ENCODE data around the gene STIM2. TPM values are rescaled to one million over a fixed set of nuclear protein-coding genes. Genes with fewer than 3 reads are reported as not detected.

Gene STIM2
- total RNA-seq, 1 experiment from 2014 or later = 59.0 TPM

DNA sequence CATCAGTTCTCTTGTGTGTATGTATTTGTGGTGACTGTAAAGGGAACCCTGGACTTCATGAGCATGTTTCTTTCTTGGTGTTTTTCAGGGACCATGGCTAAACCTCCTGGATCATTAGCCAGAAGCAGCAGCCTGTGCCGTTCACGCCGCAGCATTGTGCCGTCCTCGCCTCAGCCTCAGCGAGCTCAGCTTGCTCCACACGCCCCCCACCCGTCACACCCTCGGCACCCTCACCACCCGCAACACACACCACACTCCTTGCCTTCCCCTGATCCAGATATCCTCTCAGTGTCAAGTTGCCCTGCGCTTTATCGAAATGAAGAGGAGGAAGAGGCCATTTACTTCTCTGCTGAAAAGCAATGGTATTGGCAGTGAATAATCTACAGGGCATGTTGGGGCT, 157.0 kb downstream of the STIM2 start:
- no TSS peak for BruUV-seq (replicated peaks)
- H3K36me3 ChIP-seq (ENCODE audit: insufficient read depth, low read length, poor library complexity, severe bottlenecking) = peaks cover 11% of the 10 kb centered on the region
- H3K9me3 ChIP-seq (ENCODE audit: low read depth, low read length, poor library complexity, severe bottlenecking) = no peaks in the 10 kb centered on the region
- no peaks in the 10 kb centered on the region for H3K27me3 ChIP-seq (replicated peaks; ENCODE audit: insufficient read depth, low read depth, low read length, poor library complexity)
- H3K27ac ChIP-seq (ENCODE audit: low read depth, low read length, poor library complexity, severe bottlenecking) = no peak overlapping the region
- no peak overlapping the region for H3K4me3 ChIP-seq (ENCODE audit: low read depth, low read length, poor library complexity, severe bottlenecking)
- TF ChIP-seq EZH2 (IDR thresholded peaks at IDR 0.05; ENCODE audit: borderline replicate concordance, low read depth, low read length, poor library complexity, severe bottlenecking) = no peak
- TF ChIP-seq, protein P1, sequence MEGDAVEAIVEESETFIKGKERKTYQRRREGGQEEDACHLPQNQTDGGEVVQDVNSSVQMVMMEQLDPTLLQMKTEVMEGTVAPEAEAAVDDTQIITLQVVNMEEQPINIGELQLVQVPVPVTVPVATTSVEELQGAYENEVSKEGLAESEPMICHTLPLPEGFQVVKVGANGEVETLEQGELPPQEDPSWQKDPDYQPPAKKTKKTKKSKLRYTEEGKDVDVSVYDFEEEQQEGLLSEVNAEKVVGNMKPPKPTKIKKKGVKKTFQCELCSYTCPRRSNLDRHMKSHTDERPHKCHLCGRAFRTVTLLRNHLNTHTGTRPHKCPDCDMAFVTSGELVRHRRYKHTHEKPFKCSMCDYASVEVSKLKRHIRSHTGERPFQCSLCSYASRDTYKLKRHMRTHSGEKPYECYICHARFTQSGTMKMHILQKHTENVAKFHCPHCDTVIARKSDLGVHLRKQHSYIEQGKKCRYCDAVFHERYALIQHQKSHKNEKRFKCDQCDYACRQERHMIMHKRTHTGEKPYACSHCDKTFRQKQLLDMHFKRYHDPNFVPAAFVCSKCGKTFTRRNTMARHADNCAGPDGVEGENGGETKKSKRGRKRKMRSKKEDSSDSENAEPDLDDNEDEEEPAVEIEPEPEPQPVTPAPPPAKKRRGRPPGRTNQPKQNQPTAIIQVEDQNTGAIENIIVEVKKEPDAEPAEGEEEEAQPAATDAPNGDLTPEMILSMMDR (conservative IDR thresholded peaks at IDR 0.05; ENCODE audit: low read depth, low read length) = no peak
- POLR2A ChIA-PET (ENCODE audit: low non-redundant PET) = no interaction called here
- DNase-seq (ENCODE audit: low spot score) = no peak
- intact Hi-C loops (cut with micrococcal nuclease; ENCODE audit: unreplicated experiment) = loop anchor here (10.0 kb wide), 1 partner anchor 693 kb away; the partner anchor contains the start of gene RBPJ
- no peaks in the 10 kb centered on the region for H3K4me1 ChIP-seq (ENCODE audit: insufficient read depth, low read length, poor library complexity, severe bottlenecking)
- CTCF ChIA-PET = no interaction called here

DNA sequence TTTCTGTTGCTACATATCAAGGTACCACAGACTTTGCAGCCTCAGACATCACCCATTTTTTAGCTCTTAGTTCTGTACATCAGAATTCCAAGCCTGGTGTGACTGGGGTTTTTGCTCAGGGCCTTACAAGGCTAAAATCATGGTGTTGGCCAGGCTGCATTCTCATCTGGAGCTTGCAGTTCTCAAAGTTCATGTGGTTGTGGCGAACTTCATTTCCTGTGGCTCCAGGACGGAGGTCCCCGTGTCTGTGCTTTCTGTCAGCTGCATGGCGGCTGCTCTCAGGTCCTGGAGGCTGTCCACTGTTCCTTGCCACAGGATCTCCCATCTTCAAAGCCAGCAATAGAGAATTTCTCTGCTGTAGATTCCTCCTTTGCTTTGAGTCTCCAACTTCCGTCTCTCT, 157.4 kb downstream of the STIM2 start:
- no TSS peak for BruUV-seq (replicated peaks)
- H3K27me3 ChIP-seq (replicated peaks; ENCODE audit: insufficient read depth, low read depth, low read length, poor library complexity) = no peaks in the 10 kb centered on the region
- no peak for DNase-seq (ENCODE audit: low spot score)
- peaks cover 3% of the 10 kb centered on the region for H3K4me1 ChIP-seq (ENCODE audit: insufficient read depth, low read length, poor library complexity, severe bottlenecking)
- TF ChIP-seq, protein P1 (conservative IDR thresholded peaks at IDR 0.05; ENCODE audit: low read depth, low read length) = no peak
- no peak for TF ChIP-seq EZH2 (IDR thresholded peaks at IDR 0.05; ENCODE audit: borderline replicate concordance, low read depth, low read length, poor library complexity, severe bottlenecking)
- intact Hi-C loops (cut with micrococcal nuclease; ENCODE audit: unreplicated experiment) = loop anchor here (10.0 kb wide), 1 partner anchor 693 kb away; the partner anchor contains the start of gene RBPJ
- peaks cover 16% of the 10 kb centered on the region for H3K36me3 ChIP-seq (ENCODE audit: insufficient read depth, low read length, poor library complexity, severe bottlenecking)
- CTCF ChIA-PET = no interaction called here
- POLR2A ChIA-PET (ENCODE audit: low non-redundant PET) = no interaction called here
- no peak overlapping the region for H3K27ac ChIP-seq (ENCODE audit: low read depth, low read length, poor library complexity, severe bottlenecking)
- no peaks in the 10 kb centered on the region for H3K9me3 ChIP-seq (ENCODE audit: low read depth, low read length, poor library complexity, severe bottlenecking)
- H3K4me3 ChIP-seq (ENCODE audit: low read depth, low read length, poor library complexity, severe bottlenecking) = no peak overlapping the region

DNA sequence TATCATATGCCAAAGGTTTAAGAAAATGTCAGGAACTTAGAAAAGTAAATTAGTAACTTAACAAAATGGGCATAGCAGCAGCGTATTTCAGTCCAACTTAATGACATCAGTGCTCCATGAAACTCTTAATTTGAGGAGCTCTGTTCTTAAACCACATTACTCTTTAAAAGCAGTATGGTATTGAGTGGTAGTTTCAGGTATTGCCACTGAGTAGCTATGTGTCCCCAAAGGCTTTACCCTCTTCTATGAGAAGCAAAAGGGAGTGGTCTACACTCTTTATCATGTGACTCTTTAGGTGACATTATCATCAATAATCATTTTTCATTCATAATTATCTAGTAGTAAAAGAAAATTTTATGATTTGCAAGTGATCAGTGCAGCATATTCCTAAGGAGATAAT, 158.3 kb downstream of the STIM2 start:
- H3K27ac ChIP-seq (ENCODE audit: low read depth, low read length, poor library complexity, severe bottlenecking) = no peak overlapping the region
- H3K27me3 ChIP-seq (replicated peaks; ENCODE audit: insufficient read depth, low read depth, low read length, poor library complexity) = no peaks in the 10 kb centered on the region
- peaks cover 19% of the 10 kb centered on the region for H3K36me3 ChIP-seq (ENCODE audit: insufficient read depth, low read length, poor library complexity, severe bottlenecking)
- ChIA-PET POLR2A (ENCODE audit: low non-redundant PET) (no interaction called here), CTCF (no interaction called here)
- H3K9me3 ChIP-seq (ENCODE audit: low read depth, low read length, poor library complexity, severe bottlenecking) = no peaks in the 10 kb centered on the region
- no TSS peak for BruUV-seq (replicated peaks)
- peaks cover 3% of the 10 kb centered on the region for H3K4me1 ChIP-seq (ENCODE audit: insufficient read depth, low read length, poor library complexity, severe bottlenecking)
- no peak for TF ChIP-seq EZH2 (IDR thresholded peaks at IDR 0.05; ENCODE audit: borderline replicate concordance, low read depth, low read length, poor library complexity, severe bottlenecking)
- TF ChIP-seq, protein P1 (conservative IDR thresholded peaks at IDR 0.05; ENCODE audit: low read depth, low read length) = no peak
- intact Hi-C loops (cut with micrococcal nuclease; ENCODE audit: unreplicated experiment) = loop anchor here (10.0 kb wide), 1 partner anchor 694 kb away; the partner anchor contains the start of gene RBPJ
- DNase-seq (ENCODE audit: low spot score) = no peak
- no peak overlapping the region for H3K4me3 ChIP-seq (ENCODE audit: low read depth, low read length, poor library complexity, severe bottlenecking)
